Uterus (tissue), 4 donors: ENCODE results near the gene CGNL1. TPM values are rescaled to one million over a fixed set of nuclear protein-coding genes. Genes with fewer than 3 reads are reported as not detected.

Source experiments
- DNase-seq, 2 donors: peaks; one replicate each; pipeline ENCODE4 v3.0.0-alpha.2; 2019 to 2020
- H3K27ac ChIP-seq, 2 donors: fragments of 200-600 bp; sonication (generic); 1 replicate in 1 of 2; 2 replicates in 1 of 2; pipeline ENCODE4 v1.5.1; 2016 to 2018
- H3K27me3 ChIP-seq, 2 donors: fragments of 200-600 bp; sonication (generic); one replicate each; pipeline ENCODE4 v1.5.1; 2018 to 2019; ENCODE audit warnings: control low read depth in 1 of 2
- H3K36me3 ChIP-seq, 2 donors: fragments of 200-600 bp; sonication (generic); one replicate each; pipeline ENCODE4 v1.5.1; 2019; ENCODE audit warnings: control low read depth in 1 of 2
- H3K4me1 ChIP-seq, 2 donors: fragments of 200-600 bp; sonication (generic); one replicate each; pipeline ENCODE4 v1.5.1; 2018 to 2019; ENCODE audit warnings: control low read depth in 1 of 2
- H3K4me3 ChIP-seq, 2 donors: fragments of 200-600 bp; sonication (generic); 1 replicate in 1 of 2; 2 replicates in 1 of 2; pipeline ENCODE4 v1.5.1; 2018 to 2019; ENCODE audit warnings: mild to moderate bottlenecking in 1 of 2
- H3K9me3 ChIP-seq, 2 donors: fragments of 200-600 bp; sonication (generic); one replicate each; pipeline ENCODE4 v1.5.1; 2019; ENCODE audit warnings: control low read depth in 1 of 2
- CTCF ChIP-seq, 4 experiments: fragments of 200-600 bp in 2 of 4; fragments of 450-650 bp in 2 of 4; sonication (generic) in 2 of 4; IDR thresholded peaks; one replicate each; pipeline ENCODE4 v1.5.1; 2016 to 2019; ENCODE audit warnings: antibody characterized with exemption in 4 of 4, mild to moderate bottlenecking in 2 of 4, moderate library complexity in 1 of 4
- POLR2A ChIP-seq, 2 donors: fragments of 450-650 bp; IDR thresholded peaks; one replicate each; pipeline ENCODE4 v1.6.1; 2016; ENCODE audit warnings: antibody characterized with exemption in 2 of 2, mild to moderate bottlenecking in 1 of 2, moderate library complexity in 1 of 2
- intact Hi-C: fragments of 100-400 bp; cut with DNase I; formaldehyde crosslinking; loops from one replicate; pipeline ENCODE4 v1.15.1; 2023; ENCODE audit warnings: low total_unique reads
- total RNA-seq, 4 donors: library from RNA; depleted of rRNA in 3 of 4; stranded (reverse); fragments of >200 nt in 3 of 4; gene quantifications; one replicate each; pipeline versions ENCODE4 v1.1.0 to v1.2.4, GENCODE V29; 2014 to 2023
- donor health status: DM: yes; HTN: yes; CAD: no.

Gene CGNL1
- total RNA-seq, 4 donors from 2014 or later, result 15.1 to 74.4 (median 31.7) TPM

DNA sequence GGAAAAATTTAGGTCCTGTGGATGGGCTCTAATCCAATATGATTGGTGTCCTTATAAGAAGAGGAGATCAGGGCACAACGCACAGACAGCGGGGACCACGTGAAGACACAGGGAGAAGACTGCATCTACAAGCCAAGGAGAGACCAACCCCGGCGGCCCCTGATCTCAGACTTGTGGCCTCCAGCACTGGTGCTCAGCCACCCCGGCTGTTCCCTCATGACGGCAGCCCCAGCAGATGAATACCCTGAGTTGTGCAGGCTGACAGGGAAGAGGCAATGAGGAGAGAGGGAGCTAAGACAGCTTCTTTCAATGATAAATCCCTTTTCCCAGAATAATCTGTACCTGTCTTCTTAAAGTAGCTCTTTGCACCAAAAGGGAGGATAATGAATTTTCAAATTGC, 33.3 kb upstream of the CGNL1 start:
- no peaks in the 10 kb centered on the region for H3K27me3 ChIP-seq
- intact Hi-C loops, result loop anchor here (5.0 kb wide), 1 partner anchor 184 kb away; no protein-coding TSS in a partner anchor
- H3K27ac ChIP-seq, result no peak overlapping the region
- no peaks in the 10 kb centered on the region for H3K4me1 ChIP-seq
- TF ChIP-seq POLR2A (IDR thresholded peaks at IDR 0.05) (no peak), CTCF (IDR thresholded peaks at IDR 0.05) (no peak)
- H3K36me3 ChIP-seq, result no peaks in the 10 kb centered on the region
- no peaks in the 10 kb centered on the region for H3K9me3 ChIP-seq
- no peak for DNase-seq
- no peak overlapping the region for H3K4me3 ChIP-seq

- no peak overlapping the region for H3K27ac ChIP-seq
- no peak for DNase-seq
- intact Hi-C loops, result loop anchor here (5.0 kb wide), 1 partner anchor 184 kb away; no protein-coding TSS in a partner anchor
- no peaks in the 10 kb centered on the region for H3K36me3 ChIP-seq
- no peaks in the 10 kb centered on the region for H3K4me1 ChIP-seq
- H3K4me3 ChIP-seq, result no peak overlapping the region
- H3K27me3 ChIP-seq, result no peaks in the 10 kb centered on the region
- no peaks in the 10 kb centered on the region for H3K9me3 ChIP-seq
- TF ChIP-seq POLR2A (IDR thresholded peaks at IDR 0.05), result no peak
- no peak for TF ChIP-seq CTCF (IDR thresholded peaks at IDR 0.05)
Measured at GRCh38 chr15:57343498-57343897, 32.8 kb upstream of the CGNL1 start.

DNA sequence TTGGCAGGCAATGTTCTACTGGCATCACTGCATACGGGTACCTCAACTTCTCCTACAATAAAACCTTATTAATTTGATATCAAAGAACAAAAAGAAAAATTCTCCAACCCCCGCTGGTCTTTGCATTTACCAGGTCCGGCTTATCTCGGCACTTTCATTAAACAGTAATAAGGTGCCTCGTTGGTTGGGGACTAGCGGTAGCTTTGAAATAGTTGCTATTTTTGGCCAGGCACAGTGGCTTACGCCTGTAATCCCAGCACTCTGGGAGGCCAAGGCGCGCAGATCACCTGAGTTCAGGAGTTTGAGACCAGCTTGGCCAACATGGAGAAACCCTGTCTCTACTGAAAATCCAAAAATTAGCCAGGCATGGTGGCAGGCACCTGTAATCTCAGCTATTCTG, 32.0 kb upstream of the CGNL1 start:
- DNase-seq, result no peak
- intact Hi-C loops, result loop anchor here (5.0 kb wide), 1 partner anchor 183 kb away; no protein-coding TSS in a partner anchor

GRCh38 chr15:57345584-57345983, 30.7 kb upstream of the CGNL1 start:
- no peak overlapping the region for H3K27ac ChIP-seq
- no peak overlapping the region for H3K4me3 ChIP-seq
- TF ChIP-seq CTCF (IDR thresholded peaks at IDR 0.05) (peak in 3 of 4 experiments; percentile 15 to 27 (median 24)), POLR2A (IDR thresholded peaks at IDR 0.05) (no peak)
- DNase-seq, result no peak
- intact Hi-C loops, result no loop called here
- no peaks in the 10 kb centered on the region for H3K27me3 ChIP-seq
- H3K36me3 ChIP-seq, result no peaks in the 10 kb centered on the region
- H3K9me3 ChIP-seq, result no peaks in the 10 kb centered on the region
- H3K4me1 ChIP-seq, result no peaks in the 10 kb centered on the region

More for the DNA sequence above, 32.0 kb upstream of the CGNL1 start:
- TF ChIP-seq CTCF (IDR thresholded peaks at IDR 0.05), result no peak
- TF ChIP-seq POLR2A (IDR thresholded peaks at IDR 0.05), result no peak
- H3K9me3 ChIP-seq, result no peaks in the 10 kb centered on the region
- no peaks in the 10 kb centered on the region for H3K36me3 ChIP-seq
- no peaks in the 10 kb centered on the region for H3K4me1 ChIP-seq
- H3K27ac ChIP-seq, result no peak overlapping the region
- no peak overlapping the region for H3K4me3 ChIP-seq
- H3K27me3 ChIP-seq, result no peaks in the 10 kb centered on the region

DNA sequence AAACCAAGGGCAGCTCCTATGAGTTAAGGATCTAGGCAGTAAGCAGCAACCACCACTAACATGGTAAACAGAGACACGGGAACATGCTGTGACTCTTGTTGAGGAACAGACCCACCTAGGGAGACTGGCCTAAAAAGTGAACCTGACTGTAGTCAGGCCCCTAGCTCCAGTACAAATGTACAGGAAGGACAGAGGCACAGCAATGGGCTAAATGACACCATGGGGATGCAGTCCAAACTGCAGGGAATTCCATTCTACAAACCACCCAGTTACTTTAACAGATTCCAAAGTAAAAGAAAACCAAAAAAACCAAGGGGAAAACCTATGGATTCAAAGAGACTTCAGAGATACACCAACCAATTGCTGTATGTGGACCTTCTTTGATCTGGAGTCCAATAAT, 28.2 kb upstream of the CGNL1 start:
- Histone ChIP-seq H3K4me3 (no peak overlapping the region), H3K9me3 (no peaks in the 10 kb centered on the region), H3K27me3 (no peaks in the 10 kb centered on the region), H3K36me3 (no peaks in the 10 kb centered on the region), H3K4me1 (no peaks in the 10 kb centered on the region), H3K27ac (no peak overlapping the region)
- intact Hi-C loops, result no loop called here
- no peak for DNase-seq
- TF ChIP-seq POLR2A (IDR thresholded peaks at IDR 0.05) (no peak), CTCF (IDR thresholded peaks at IDR 0.05) (no peak)
